HK-2 (cell line): Measurements from ENCODE around the gene CCDC142.
"Not testable (repeated sequence)": the region's sequence is repeated elsewhere in the genome, so short reads cannot be mapped to it uniquely, and the experiment has no call there.

ENCODE experiments used
- DNase-seq: peaks from one replicate; pipeline ENCODE4 v3.0.0-alpha.2; 2018; ENCODE audit not compliant: unreplicated experiment

The CCDC142 gene

GRCh38 chr2:74499267-74499939 lies 16.6 kb upstream of the CCDC142 start, which contains the start of gene LBX2:
TSS of gene LBX2 (minus strand) at chr2:74499603. CDS start at chr2:74499537, 66 bp downstream.
- DNase-seq: no peak

- DNase-seq: peak; percentile 23
Measured at GRCh38 chr2:74498500-74499266, 15.9 kb upstream of the CCDC142 start.

GRCh38 chr2:74497777-74498499 lies 15.1 kb upstream of the CCDC142 start:
- no peak for DNase-seq

GRCh38 chr2:74496997-74497776 lies 14.4 kb upstream of the CCDC142 start:
- no peak for DNase-seq

GRCh38 chr2:74495440-74495839 lies 12.6 kb upstream of the CCDC142 start:
- DNase-seq: no peak

GRCh38 chr2:74493546-74493945 lies 10.7 kb upstream of the CCDC142 start:
- DNase-seq: no peak

GRCh38 chr2:74491648-74492544 lies 9.1 kb upstream of the CCDC142 start:
- no peak for DNase-seq

- no peak for DNase-seq
Measured at GRCh38 chr2:74489906-74490305, 7.1 kb upstream of the CCDC142 start.

- no peak for DNase-seq
Measured at GRCh38 chr2:74488643-74489481, 6.1 kb upstream of the CCDC142 start.

- no peak for DNase-seq
Measured at GRCh38 chr2:74486141-74486540, 3.3 kb upstream of the CCDC142 start.

GRCh38 chr2:74483675-74484164 lies 922 bp upstream of the CCDC142 start:
- DNase-seq: not testable (repeated sequence)

- DNase-seq: no peak
Measured at GRCh38 chr2:74481961-74482800, 617 bp downstream of the CCDC142 start.

- DNase-seq: no peak
Measured at GRCh38 chr2:74481431-74481830, 1.4 kb downstream of the CCDC142 start.

GRCh38 chr2:74474899-74475298 lies 7.9 kb downstream of the CCDC142 start:
- DNase-seq: no peak

GRCh38 chr2:74474481-74474880 lies 8.3 kb downstream of the CCDC142 start:
- no peak for DNase-seq

GRCh38 chr2:74472945-74473258 lies 9.9 kb downstream of the CCDC142 start:
- no peak for DNase-seq

- DNase-seq: peak; percentile 94
Measured at GRCh38 chr2:74472086-74472944, 10.5 kb downstream of the CCDC142 start, which contains the start of gene MRPL53. TSS of gene MRPL53 (minus strand) at chr2:74472680. CDS start at chr2:74472660, 20 bp downstream.
